Vagina (tissue), 2 donors: ENCODE data around the gene CTAGE8. TPM values are rescaled to one million over a fixed set of nuclear protein-coding genes. Genes with fewer than 3 reads are reported as not detected.
"Not testable (repeated sequence)": the region's sequence is repeated elsewhere in the genome, so short reads cannot be mapped to it uniquely, and the experiment has no call there.

ENCODE experiments used
- DNase-seq, 2 donors: peaks; one replicate each; pipeline ENCODE4 v3.0.0-alpha.2; 2017; ENCODE audit errors: extremely low spot score in 2 of 2
- H3K27ac ChIP-seq: fragments of 200-600 bp; sonication (generic); one replicate; pipeline ENCODE4 v1.5.1; 2019
- H3K27me3 ChIP-seq: fragments of 200-600 bp; sonication (generic); one replicate; pipeline ENCODE4 v1.5.1; 2019
- H3K36me3 ChIP-seq, 2 donors: fragments of 200-600 bp; sonication (generic); one replicate each; pipeline ENCODE4 v1.5.1; 2017 to 2019
- H3K4me1 ChIP-seq: fragments of 200-600 bp; sonication (generic); one replicate; pipeline ENCODE4 v1.5.1; 2019
- H3K4me3 ChIP-seq, 2 donors: fragments of 200-600 bp; sonication (generic); 1 replicate in 1 of 2; 2 replicates in 1 of 2; pipeline ENCODE4 v1.5.1; 2016 to 2019
- H3K9me3 ChIP-seq: fragments of 200-600 bp; sonication (generic); one replicate; pipeline ENCODE4 v1.5.1; 2019
- POLR2A ChIP-seq, 2 donors: fragments of 450-650 bp; IDR thresholded peaks; one replicate each; pipeline ENCODE4 v1.6.1; 2017; ENCODE audit warnings: antibody characterized with exemption in 2 of 2, mild to moderate bottlenecking in 2 of 2, moderate library complexity in 2 of 2
- POLR2AphosphoS5 ChIP-seq, 2 donors: sonication (generic); formaldehyde crosslinking; IDR thresholded peaks; one replicate each; pipeline ENCODE4 v1.9.0; 2017; ENCODE audit warnings: antibody characterized with exemption in 2 of 2, mild to moderate bottlenecking in 2 of 2, low read depth in 1 of 2; ENCODE audit not compliant: insufficient read depth in 1 of 2
- intact Hi-C: fragments of 100-400 bp; cut with DNase I; formaldehyde crosslinking; loops from one replicate; pipeline ENCODE4 v1.15.1; 2023
- total RNA-seq: library from RNA; depleted of rRNA; stranded (reverse); fragments of >200 nt; gene quantifications from one replicate; pipeline ENCODE4 v1.2.3, GENCODE V29; 2016
- TF ChIP-seq, protein P1 (sequence below), 3 experiments: fragments of 450-650 bp in 2 of 3; fragments of 200-600 bp in 1 of 3; sonication (generic) in 1 of 3; IDR thresholded peaks; one replicate each; pipeline ENCODE4 v1.5.1; 2017 to 2019; ENCODE audit warnings: antibody characterized with exemption in 3 of 3, mild to moderate bottlenecking in 2 of 3, moderate library complexity in 2 of 3

Gene CTAGE8
- total RNA-seq, 1 donor from 2014 or later: 0.98 TPM

DNA sequence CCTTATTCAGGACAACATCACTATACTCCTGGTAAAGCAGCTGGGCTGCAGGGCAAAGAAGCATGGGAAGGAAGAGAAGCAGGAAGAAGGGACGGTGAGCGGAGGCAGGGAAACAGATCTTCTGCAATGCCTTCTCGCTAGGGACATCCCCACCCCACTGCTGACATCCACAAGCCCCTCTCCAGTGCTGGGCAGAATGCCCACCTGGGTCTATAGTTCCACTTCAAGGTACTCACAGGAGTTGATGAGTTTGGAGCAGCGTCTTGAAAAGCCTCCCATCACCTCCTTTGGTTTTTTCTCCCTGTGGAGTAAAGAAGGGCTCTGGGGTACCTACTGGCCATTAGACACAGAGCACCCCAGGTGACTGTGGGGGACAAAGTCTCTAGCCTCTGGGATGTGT lies 13.4 kb upstream of the CTAGE8 start:
- DNase-seq, H3K27me3 ChIP-seq: not testable (repeated sequence)

GRCh38 chr7:144281981-144282380 lies 12.9 kb upstream of the CTAGE8 start:
- H3K27ac ChIP-seq, DNase-seq, H3K9me3 ChIP-seq, intact Hi-C loops, H3K36me3 ChIP-seq, H3K4me1 ChIP-seq, H3K27me3 ChIP-seq, H3K4me3 ChIP-seq: not testable (repeated sequence)

More for the DNA sequence above, 13.4 kb upstream of the CTAGE8 start:
- H3K9me3 ChIP-seq, H3K36me3 ChIP-seq, H3K27ac ChIP-seq, H3K4me1 ChIP-seq, H3K4me3 ChIP-seq, intact Hi-C loops: not testable (repeated sequence)

- H3K4me3 ChIP-seq, intact Hi-C loops, H3K27ac ChIP-seq, H3K27me3 ChIP-seq, H3K36me3 ChIP-seq, H3K4me1 ChIP-seq, H3K9me3 ChIP-seq, DNase-seq: not testable (repeated sequence)
Measured at GRCh38 chr7:144280010-144280409, 10.9 kb upstream of the CTAGE8 start.

DNA sequence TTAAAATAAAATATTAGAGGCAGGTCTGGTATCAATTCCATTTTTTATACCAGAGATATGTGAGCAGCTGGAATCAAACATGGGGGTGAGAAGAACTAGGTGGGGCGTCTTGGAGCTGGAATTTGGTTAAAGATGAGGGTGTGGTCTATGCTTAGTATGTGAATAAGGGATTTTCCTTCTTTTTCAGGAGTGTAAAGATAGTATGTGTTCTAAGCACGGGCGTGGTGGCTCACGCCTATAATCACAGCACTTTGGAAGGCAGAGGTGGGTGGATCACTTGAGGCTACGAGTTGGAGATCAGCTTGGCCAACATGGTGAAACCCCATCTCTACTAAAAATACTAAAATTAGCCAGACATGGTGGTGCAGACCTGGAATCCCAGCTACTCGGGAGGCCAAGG lies 6.2 kb upstream of the CTAGE8 start:
- intact Hi-C loops: not testable (repeated sequence)

DNA sequence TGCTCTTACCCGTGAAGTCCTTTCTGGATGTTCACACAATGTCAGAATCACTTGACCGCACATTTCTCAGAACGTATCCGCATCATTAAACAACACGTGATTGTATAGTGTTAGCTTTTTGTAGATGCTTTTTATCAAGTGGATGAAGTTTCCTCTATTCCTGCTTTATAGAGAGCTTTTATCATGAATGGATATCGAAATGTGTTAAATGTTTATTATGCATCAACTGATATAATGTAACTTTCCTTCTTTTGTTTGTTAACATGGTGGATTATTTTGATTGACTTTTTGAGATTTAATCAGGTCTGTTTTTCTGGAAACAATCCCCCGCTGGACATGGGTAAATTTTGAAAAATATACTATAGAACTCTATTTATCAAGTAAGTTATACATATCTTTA lies 4.4 kb downstream of the CTAGE8 start, which contains the start of gene OR2A7:
Gene OR2A7, minus strand, starts transcription at position 101 of the 400 bp plus-strand sequence. CDS start 5,164 bp downstream, outside the sequence.
- H3K4me3 ChIP-seq, intact Hi-C loops, H3K27me3 ChIP-seq, H3K27ac ChIP-seq, H3K4me1 ChIP-seq, H3K9me3 ChIP-seq, DNase-seq, H3K36me3 ChIP-seq: not testable (repeated sequence)

More for the DNA sequence above, 6.2 kb upstream of the CTAGE8 start:
- not testable (repeated sequence) for H3K27me3 ChIP-seq, H3K27ac ChIP-seq, DNase-seq, H3K9me3 ChIP-seq, H3K4me3 ChIP-seq, H3K36me3 ChIP-seq, H3K4me1 ChIP-seq

- H3K4me3 ChIP-seq, H3K4me1 ChIP-seq, DNase-seq, H3K36me3 ChIP-seq, H3K27me3 ChIP-seq, intact Hi-C loops, H3K27ac ChIP-seq, H3K9me3 ChIP-seq: not testable (repeated sequence)
Measured at GRCh38 chr7:144262128-144262527, 7.0 kb downstream of the CTAGE8 start.

DNA sequence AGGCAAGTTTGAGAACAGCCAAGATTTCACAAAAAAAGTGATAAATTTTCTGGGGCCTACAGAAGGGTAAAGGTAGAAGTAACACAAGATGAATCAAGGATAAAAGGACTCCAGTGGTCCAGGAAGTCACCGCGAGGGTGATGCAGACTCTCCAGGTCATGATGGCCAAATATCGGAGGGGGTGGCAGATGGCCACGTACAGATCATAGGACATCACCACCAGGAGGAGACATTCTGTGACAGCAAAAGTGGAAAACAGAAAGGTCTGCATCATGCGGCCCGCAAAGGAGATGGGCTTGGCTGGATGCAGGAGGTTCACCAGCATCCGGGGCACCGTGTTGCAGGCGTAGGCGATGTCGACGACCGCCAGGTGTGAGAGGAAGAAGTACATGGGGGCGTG lies 10.0 kb downstream of the CTAGE8 start:
- H3K9me3 ChIP-seq, H3K27me3 ChIP-seq, H3K27ac ChIP-seq, intact Hi-C loops, DNase-seq, H3K4me3 ChIP-seq, H3K4me1 ChIP-seq, H3K36me3 ChIP-seq: not testable (repeated sequence)

DNA sequence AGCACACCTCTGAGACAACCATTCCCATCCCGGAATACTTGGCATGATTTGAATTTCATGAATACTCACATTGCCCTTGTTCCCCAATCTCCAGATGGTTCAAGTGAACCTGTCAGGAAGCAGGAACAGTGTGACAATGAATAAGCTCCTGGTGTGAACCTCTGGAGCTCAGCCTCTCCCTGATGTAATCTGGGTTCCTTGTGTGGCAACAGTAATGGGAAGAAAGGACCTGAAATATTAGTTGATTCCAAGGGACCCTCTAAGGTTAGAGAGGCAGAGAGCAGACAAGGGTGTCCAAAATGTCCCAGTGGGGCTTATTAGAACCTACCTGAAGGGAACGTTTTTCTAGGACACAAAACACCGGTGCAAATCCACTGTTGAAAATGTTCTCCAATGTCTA lies 13.0 kb downstream of the CTAGE8 start:
- intact Hi-C loops: no loop called here
- Histone ChIP-seq H3K9me3 (no peaks in the 10 kb centered on the region), H3K4me1 (no peaks in the 10 kb centered on the region), H3K4me3 (no peak overlapping the region), H3K27ac (no peak overlapping the region), H3K36me3 (no peaks in the 10 kb centered on the region), H3K27me3 (no peaks in the 10 kb centered on the region)
- TF ChIP-seq POLR2AphosphoS5 (IDR thresholded peaks at IDR 0.05; ENCODE audit: insufficient read depth in 1 of 2, low read depth in 1 of 2): no peak
- TF ChIP-seq, protein P1, sequence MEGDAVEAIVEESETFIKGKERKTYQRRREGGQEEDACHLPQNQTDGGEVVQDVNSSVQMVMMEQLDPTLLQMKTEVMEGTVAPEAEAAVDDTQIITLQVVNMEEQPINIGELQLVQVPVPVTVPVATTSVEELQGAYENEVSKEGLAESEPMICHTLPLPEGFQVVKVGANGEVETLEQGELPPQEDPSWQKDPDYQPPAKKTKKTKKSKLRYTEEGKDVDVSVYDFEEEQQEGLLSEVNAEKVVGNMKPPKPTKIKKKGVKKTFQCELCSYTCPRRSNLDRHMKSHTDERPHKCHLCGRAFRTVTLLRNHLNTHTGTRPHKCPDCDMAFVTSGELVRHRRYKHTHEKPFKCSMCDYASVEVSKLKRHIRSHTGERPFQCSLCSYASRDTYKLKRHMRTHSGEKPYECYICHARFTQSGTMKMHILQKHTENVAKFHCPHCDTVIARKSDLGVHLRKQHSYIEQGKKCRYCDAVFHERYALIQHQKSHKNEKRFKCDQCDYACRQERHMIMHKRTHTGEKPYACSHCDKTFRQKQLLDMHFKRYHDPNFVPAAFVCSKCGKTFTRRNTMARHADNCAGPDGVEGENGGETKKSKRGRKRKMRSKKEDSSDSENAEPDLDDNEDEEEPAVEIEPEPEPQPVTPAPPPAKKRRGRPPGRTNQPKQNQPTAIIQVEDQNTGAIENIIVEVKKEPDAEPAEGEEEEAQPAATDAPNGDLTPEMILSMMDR (IDR thresholded peaks at IDR 0.05): no peak
- no peak for TF ChIP-seq POLR2A (IDR thresholded peaks at IDR 0.05)
- peak; percentile 62 to 94 for DNase-seq

- intact Hi-C loops: no loop called here
- Histone ChIP-seq H3K4me3 (no peak overlapping the region), H3K36me3 (no peaks in the 10 kb centered on the region), H3K27ac (no peak overlapping the region), H3K9me3 (no peaks in the 10 kb centered on the region), H3K27me3 (no peaks in the 10 kb centered on the region), H3K4me1 (no peaks in the 10 kb centered on the region)
- TF ChIP-seq, protein P1 (IDR thresholded peaks at IDR 0.05): no peak
- no peak for TF ChIP-seq POLR2AphosphoS5 (IDR thresholded peaks at IDR 0.05; ENCODE audit: insufficient read depth in 1 of 2, low read depth in 1 of 2)
- no peak for TF ChIP-seq POLR2A (IDR thresholded peaks at IDR 0.05)
- peak; percentile 49 to 93 for DNase-seq
Measured at GRCh38 chr7:144255471-144255897, 13.6 kb downstream of the CTAGE8 start.

DNA sequence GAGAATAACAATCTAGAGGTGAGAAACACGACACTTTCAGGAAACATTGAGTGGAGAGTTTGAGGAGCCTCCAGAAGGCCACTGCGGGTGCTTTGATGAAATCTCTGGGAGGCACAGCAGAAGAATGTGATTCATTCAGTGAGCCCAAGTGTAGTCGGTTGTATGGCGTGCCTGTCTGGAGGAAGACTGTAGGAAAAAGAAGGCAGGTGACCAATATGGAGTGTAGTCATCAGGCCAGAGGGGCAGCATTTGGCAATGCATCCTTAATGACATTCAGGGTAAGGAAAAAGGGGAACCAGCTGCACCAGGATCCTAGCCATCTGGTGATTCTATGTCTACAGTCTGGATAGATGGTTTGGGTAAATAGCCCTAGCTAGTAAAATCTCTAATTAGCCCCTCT lies 16.8 kb downstream of the CTAGE8 start:
- H3K27ac ChIP-seq, H3K4me1 ChIP-seq, H3K4me3 ChIP-seq, H3K36me3 ChIP-seq, DNase-seq, H3K27me3 ChIP-seq, H3K9me3 ChIP-seq, intact Hi-C loops: not testable (repeated sequence)

- H3K27ac ChIP-seq, H3K27me3 ChIP-seq, H3K9me3 ChIP-seq, H3K36me3 ChIP-seq, DNase-seq, H3K4me3 ChIP-seq, H3K4me1 ChIP-seq, intact Hi-C loops: not testable (repeated sequence)
Measured at GRCh38 chr7:144247674-144248330, 21.3 kb downstream of the CTAGE8 start.
